Renal pelvis (tissue), 4 donors: ENCODE measurements around the gene ALKBH4. TPM values are rescaled to one million over a fixed set of nuclear protein-coding genes. Genes with fewer than 3 reads are reported as not detected.
"Not testable (repeated sequence)": the region's sequence is repeated elsewhere in the genome, so short reads cannot be mapped to it uniquely, and the experiment has no call there.

Experiments
- DNase-seq: peaks from one replicate; pipeline ENCODE4 v3.0.0-alpha.2; 2013
- polyA plus RNA-seq, 3 donors: library from polyadenylated mRNA; unstranded; fragments of 120-200 nt; gene quantifications; one replicate each; pipeline ENCODE4 v1.2.1, GENCODE V29; 2013; ENCODE audit not compliant: insufficient read length in 3 of 3

The ALKBH4 gene
- polyA plus RNA-seq, 3 donors: 13.4 to 16.3 (median 14.0) TPM

DNA sequence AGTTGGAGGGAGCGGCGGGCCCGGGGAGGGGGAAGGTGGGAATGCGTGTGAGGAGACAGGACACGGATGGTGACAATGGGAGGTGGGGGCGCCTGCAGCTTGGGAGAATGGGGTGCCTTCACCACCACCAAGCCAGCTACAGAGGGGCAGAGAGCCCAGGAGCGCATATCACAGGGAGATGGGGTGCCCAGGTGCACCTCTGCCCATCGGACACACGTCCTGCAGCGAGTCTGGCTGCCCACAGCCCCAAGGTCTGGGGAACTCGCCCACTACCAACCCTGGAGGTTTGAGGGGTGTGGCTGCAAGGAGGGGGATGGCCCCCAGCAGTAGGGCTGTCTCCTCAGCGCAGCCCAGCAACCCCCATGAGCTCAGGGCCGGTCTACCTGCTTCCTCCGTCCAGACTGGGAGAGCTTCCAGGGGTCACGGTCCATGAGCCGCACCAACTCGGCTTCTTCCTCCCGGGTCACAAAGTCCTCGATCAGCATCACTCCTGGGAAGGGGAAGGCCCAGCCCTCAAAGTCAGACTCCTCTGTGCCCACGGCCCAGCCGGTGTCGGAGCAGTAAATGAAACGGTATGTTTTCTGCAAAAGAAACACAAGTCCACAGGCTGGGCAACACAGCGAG, 5.3 kb downstream of the ALKBH4 start:
- DNase-seq: no peak

DNA sequence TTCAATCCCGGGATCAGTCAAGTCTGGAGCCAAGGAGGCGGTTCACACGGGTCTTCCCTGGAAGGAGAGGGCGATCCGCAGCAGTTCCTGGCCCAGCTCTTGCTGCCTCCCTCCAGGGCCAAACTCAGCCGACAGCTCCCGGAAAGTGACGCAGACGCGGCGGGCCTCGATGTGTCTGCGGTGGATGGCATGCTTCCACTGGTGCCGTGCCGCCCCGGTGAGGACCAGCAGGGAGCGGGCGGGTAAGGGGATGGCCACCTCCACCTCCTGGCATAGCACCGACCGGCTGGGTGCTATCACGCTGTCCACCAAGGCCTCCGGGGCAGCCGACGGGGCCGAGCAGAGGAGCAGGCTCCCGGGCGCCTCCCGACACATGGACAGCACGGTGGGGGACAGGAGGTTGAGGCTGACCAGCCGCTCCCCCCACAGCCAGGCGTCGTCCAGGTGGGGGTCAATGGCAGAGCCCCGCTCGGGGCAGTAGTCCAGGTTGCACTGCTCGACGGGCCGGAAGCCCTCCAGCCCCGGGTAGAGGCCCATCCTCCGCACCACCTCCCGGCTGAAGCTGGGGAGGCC, 7.2 kb downstream of the ALKBH4 start:
- DNase-seq: no peak

DNA sequence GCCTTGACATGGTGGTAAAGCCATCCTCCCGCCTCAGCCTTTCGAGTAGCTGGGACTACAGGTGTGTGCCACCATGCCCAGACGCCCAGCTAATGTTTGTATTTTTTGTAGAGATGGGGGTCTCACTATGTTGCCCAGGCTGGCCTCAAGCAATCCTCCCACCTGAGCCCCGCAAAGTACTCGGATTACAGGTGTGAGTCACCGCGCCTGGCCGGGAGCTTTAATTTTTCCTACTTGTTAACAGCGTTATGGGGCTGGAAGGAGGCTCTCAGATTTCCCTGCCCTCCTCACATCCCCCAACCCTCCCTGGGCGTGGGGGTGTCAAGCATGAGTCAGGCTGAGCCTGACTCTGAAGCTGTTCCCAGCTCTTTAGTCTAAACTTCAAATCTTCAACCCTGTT, 8.3 kb downstream of the ALKBH4 start:
- no peak for DNase-seq

DNA sequence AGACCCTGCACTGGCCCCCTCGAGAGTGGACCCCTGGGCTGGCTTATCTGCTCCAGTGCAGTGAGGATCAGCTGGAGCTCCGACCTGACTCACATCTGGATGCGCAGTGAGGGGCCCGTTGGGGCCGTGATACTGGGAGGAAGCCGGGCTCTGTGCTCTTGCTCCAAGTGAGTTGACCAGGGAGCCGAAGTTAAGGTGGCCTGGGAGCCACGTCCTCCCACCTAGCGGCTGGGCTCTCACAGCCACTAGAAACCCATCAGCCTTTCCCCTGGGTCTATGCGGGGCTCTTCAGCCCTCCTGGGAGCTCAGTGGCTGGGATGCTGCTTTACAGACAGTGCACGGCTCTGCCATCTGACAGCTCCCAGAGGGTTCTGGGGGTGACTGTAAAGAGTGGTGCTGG, 9.1 kb downstream of the ALKBH4 start:
- DNase-seq: no peak

DNA sequence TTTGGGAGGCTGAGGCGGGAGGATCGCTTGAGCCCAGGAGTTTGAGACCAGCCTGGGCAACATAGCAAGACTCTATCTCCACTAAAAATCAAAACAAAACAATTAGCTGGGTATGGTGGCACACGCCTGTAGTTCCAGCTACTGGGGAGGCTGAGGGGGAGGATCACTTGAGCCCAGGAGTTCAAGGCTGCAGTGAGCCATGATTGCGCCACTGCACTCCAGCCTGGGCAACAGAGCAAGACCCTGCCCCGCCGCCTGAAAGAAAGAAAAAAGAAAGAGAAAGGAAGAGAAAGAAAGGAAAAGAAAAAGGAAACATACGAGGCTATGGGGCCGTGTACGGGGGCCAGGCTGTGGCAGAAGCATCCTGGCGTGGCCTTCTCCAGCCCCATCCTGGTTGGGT, 9.7 kb downstream of the ALKBH4 start:
- not testable (repeated sequence) for DNase-seq

DNA sequence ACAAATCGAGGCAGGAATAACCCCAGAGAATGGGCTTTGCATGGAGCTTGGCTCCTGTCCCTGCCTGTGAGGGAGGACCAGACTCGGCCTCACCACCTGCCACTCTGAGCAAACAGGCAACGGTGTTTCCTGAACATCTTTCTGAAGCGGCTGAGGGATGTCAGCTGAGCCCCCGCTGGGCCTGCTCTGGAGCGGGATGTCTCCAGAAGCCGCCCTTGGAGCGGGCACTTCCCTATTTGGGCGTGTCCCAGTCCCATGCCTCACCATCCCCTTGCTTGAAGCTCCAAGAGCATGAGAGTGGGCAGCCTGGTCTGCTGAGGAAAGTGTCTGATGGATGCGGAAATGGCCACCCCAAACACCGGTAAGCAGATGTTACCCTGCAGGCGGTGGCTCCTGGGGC, 10.2 kb downstream of the ALKBH4 start:
- no peak for DNase-seq

DNA sequence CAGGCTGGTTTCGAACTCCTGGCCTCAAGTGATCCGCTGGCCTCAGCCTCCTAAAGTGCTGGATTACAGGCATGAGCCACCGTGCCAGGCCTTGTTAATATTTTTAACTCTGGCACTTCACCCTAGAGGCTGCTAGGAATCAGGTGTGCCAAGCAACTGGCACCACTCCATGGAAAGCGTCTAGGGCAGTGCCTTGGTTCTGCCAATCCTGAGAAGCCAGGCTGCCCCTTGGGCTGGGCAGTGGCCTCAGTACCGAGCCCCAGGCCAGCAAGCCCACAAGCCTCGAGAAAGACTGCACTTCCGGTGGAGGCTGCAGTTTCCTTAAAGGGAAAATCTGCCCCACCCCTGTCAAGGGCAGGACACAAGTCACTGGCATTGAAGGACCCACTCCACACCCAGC, 11.3 kb downstream of the ALKBH4 start:
- DNase-seq: no peak

DNA sequence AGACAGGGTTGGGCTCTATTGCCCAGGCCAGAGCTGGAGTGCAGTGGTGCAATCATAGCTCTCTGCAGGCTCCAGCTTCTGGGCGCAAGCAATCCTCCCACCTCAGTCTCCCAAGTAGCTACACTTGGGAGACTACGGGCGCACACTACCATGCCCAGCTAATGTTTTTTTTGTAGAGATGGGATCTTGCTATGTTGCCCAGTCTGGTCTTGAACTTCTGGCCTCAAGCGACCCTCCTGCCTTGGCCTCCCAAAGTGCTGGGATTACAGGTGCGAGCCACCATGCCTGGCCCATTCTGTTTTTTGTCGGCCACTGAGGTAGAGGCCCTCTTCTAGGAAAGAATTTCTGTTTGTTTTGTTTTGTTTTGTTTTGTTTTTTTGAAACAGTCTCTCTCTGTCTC, 12.2 kb downstream of the ALKBH4 start:
- DNase-seq: no peak

DNA sequence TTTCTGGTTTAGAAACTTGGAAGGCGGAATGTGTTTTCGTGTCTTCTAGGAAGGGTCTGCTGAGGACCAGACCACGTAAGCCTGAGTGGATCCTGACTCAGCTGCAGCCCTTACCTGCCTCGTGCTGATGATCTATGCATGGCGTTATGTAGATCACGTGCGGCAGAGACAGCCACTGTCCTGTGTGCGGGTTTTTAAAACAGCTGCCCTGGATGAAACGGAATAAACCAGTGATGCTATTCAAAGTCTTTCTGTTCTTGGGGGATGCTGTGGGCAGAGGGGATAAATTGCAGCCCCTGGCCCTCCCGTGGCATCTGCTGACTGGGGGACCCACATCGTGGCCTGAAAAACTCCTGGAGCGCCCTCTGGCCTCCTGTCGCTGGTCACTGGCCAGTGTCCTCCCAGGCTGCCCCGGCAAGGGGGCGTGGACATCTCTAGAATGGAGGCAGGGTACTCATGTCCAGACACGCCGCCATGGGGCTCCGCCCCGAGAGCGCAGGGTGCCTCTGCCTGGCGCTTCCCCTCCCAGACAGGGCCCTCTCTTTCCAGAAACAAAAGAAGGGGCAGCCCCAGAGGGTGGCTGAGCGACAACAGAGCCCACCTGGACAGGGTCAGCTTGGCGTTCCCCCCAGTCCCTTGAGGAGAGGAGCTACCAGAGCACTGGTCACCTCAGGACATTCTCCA, 13.2 kb downstream of the ALKBH4 start:
- DNase-seq: no peak

DNA sequence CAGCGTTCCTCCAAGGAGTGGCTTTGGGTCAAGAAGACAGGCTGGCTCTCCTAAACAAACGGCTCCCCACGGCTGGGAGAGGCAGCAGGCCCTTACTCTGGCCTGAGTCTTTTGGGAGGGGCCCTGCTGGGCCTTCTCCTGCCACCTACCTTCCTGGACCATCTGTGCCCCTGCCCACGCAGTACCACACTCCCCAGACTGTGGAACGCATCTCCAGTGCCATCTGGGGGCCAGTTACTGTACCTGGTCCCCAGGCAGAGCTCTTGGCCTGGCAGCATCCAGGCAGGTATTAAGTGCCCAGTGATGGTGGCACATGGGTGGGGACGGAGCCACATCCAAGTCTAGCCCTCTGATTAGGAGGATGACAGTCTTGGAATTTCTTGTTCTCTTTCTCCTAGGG, 14.4 kb downstream of the ALKBH4 start:
- DNase-seq: no peak

DNA sequence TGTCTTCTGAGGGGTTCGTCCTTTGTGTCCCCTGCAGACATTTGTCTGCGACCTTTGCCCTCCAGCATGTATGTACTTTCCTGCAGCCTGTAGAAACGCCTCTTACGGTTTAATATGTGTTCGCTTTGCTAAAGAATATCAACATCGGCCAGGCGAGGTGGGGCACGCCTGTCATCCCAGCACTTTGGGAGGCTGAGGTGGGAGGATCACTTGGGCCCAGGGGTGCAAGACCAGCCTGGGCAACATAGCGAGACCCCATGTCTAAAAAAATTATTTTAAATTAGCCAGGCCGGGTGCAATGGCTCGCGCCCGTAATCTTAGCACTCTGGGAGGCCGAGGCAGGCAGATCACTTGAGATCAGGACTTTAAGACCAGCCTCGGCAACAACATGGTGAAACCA, 15.5 kb downstream of the ALKBH4 start:
- no peak for DNase-seq

DNA sequence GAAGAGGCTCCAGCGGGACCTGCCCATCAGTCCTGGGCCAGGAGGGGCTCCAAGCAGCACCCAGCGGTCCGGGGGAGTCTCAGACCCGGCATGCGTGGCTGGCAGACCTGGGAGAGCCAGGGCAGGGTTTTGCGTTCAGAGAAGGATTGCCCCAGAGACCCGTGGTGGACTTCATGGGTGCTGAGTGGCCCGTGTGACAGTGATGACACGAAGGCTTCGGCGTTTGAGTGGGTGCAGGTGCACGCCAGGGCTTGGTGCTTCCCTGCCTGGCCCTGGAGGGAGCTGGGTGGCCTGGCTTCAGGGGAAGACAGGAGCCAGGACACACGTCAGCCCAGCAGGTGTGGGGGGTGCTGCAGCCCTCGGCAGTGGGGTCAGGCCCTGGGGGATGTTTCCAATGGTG, 17.4 kb downstream of the ALKBH4 start:
- no peak for DNase-seq

DNA sequence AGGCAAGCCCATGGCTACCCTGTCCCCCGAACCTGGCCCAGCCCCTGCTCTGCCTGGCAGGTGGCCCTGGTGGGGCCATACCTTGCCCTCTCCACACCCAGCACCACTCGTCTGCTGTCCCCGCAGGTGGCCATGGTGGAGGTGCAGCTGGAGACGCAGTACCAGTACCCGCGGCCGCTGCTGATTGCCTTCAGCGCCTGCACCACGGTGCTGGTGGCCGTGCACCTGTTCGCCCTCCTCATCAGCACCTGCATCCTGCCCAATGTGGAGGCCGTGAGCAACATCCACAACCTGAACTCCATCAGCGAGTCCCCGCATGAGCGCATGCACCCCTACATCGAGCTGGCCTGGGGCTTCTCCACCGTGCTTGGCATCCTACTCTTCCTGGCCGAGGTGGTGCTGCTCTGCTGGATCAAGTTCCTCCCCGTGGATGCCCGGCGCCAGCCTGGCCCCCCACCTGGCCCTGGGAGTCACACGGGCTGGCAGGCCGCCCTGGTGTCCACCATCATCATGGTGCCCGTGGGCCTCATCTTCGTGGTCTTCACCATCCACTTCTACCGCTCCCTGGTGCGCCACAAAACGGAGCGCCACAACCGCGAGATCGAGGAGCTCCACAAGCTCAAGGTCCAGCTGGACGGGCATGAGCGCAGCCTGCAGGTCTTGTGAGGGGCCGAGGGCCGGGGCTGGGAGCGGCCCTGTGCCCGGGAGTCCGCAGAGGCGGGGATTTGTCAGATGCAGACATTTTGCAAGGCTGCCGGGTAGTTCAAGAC, 18.1 kb downstream of the ALKBH4 start:
- no peak for DNase-seq

DNA sequence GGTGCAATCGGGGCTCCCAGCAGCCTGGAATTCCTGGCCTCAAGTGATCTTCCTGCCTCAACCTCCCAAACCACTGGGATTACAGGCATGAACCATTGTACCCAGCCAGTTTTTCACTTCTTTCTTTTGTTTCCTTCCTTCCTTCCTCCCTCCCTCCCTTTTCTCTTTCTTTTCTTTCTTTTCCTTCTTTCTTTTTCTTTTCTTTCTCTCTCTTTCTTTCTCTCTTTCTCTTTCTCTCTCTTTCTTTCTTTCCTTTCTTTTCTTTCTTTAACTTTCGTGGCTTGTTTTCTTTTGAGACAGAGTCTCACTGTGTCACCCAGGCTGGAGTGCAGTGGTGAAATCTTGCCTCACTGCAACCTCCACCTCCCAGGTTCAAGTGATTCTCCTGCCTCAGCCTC, 19.0 kb downstream of the ALKBH4 start:
- DNase-seq: no peak

DNA sequence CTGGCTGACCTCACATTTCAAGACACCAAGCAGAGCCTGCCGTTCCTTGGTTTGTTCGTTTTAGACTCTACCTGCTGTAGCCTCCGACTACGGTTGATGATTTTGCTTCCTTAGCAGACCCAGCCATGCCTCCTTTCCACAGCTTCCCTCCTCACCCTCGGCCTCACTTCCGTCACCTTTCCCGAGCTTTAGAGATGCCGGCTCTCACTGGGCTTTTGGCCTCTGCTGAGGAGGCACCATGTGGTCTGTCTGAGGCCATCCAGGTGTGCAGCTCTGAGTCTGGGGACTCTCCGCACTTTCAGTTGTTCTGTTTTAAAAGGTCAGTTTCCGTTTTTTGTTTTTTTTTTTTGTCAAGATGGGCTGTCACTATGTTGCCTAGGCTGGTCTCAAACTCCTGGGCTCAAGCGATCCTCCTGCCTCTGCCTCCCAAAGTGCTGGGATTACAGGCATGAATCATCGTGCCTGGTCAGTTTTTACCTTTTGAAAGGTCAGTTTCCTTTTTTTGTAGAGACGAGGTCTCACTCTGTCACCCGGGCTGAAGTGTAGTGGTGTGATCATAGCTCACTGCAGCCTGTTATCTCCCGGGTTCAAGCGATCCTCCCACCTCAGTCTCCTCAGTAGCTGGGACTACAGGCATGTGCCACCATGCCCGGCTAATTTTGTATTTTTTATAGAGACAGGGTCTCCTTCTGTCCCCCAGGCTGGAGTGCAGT, 19.5 kb downstream of the ALKBH4 start:
- no peak for DNase-seq

DNA sequence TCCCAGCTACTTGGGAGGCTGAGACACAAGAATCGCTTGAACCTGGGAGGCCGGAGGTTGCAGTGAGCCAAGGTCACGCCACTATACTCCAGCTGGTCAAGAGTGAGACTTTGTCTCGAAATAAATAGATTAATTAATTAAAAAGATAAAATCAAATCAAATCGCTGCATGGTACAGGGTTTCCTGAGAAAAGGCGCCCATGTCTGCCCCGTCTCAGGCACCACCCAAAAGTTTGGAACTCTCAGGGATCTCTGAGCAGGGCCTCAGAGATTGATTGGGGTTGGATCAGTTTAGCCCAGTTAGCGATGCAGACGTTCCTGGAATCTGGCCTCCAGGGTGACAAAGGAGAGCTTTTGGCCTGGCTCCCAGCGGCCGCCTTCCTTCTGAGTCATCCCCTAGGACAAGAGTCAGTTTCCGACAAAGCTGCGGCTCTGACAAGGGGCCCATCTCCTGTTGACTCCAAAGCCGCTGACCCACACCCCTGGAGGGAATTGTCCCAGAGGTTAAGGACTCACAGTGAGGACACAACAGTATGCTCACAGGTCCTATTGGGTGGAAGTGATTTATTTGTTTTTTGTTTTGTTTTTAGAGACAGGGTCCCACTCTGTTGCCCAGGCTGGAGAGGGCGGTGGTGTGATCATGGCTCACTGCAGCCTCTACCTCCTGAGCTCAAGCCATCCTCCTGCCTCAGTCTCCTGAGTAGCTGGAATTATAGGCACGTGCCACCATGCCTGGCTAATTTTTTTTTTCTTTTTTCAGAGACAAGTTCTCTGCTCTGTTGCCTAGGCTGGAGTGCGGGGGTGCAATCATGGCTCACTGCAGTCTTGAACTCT, 24.5 kb downstream of the ALKBH4 start:
- DNase-seq: no peak

DNA sequence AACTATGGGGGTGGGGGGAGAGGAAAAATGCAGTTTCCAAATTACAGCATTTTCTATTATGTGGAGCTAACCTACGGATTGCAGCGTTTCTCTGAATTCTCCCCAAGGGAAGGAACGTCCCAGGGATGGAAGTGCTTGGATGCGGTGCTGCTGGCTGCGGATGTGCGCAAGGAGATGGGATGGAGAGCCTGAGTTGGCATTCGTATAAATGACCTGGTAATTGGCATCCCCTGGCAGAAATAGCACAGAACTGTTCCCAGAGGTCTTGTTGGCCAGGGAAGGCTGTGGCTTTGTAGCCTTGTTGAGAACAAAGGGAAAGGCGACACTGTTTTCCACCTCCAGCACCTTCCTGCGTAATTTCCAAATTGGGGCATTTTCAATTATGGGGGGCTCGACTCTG, 28.5 kb downstream of the ALKBH4 start:
- no peak for DNase-seq

DNA sequence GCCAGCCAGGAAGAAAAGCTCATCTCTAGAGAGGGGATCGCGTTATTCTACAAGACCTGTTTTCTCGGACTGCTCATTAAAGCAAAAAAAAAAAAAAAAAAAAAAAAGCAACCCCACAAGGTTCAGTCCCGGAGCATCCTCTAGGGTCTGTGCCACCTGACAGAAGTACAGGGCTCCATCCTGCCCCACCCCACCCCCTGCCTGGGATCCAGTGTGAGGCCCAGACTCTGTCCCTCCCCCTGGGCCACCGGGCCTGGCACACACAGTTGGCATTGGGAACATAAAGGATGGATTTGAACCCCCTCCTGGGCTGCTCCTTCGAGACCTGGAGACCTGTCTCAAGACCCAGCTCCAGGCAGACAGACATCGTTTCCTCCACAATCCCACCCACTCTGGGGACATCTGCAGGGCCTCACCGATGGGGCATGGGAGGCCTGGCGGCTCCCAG, 30.6 kb downstream of the ALKBH4 start:
- no peak for DNase-seq

DNA sequence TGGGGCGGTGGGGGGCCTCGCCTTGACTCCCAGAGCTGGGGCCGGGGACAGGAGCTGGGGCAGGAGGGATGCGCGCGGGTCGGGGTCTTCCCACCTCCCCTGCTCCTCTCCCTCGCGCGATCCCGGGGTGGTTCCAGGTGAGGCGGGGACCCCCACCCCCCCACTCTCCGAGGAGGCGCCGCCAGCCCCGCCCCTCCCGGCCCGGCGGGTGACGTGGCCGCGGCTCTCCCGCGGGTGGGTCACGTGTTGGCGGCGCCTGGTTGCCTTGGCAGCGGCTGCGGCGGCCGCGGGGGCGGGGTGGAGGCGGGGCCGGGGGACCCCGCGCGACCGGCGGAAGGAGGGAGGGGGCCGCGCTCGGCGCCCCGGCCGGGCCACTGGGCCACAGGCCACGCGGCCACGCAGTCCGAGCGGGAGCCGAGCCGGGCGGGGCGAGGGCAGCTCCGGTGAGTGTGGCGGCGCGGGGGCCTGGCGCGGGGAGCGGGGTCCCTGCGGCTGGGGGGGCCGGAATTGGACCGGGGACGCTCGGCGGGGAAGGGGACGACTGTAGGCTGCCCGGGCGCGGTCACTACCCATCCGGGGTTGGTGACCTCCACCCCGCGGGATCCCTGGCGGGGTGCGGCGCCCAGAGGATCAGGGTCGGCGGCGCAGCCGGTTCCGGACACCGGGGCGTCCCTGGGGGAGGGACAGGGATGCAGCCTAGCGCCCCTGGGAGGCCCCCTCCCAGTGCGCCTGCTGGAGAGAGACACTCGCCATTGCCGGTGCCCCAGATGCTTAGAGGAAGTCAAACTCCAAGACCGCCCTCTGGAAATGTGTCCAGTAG, 31.2 kb downstream of the ALKBH4 start, which contains the start of gene ORAI2:
ORAI2 (plus strand) TSS at position 357 of the 820 bp plus-strand sequence. CDS start 5,382 bp downstream, outside the sequence.
- no peak for DNase-seq
